ENCODE results near the gene SLC17A8. TPM values are rescaled to one million over a fixed set of nuclear protein-coding genes. Genes with fewer than 3 reads are reported as not detected.
A peak's percentile ranks its signal among the peaks of the same experiment; 100 is the strongest.

Gene SLC17A8
- total and polyA plus RNA-seq, 4 donors: 0.08 to 3.9 (median 0.24) TPM

- Histone ChIP-seq H3K4me3 (ENCODE audit: low read depth in 1 of 3, low read length in 3 of 3) (no peak overlapping the region), H3K9me3 (ENCODE audit: control insufficient read depth in 4 of 4, low read length in 3 of 4) (no peaks in the 10 kb centered on the region), H3K4me1 (ENCODE audit: control insufficient read depth in 4 of 4, insufficient read depth in 4 of 4, low read length in 3 of 4) (peaks cover 0 to 4% (median 2%) of the 10 kb centered on the region in 4 donors), H3K9ac (ENCODE audit: low read depth in 1 of 2, low read length in 2 of 2) (no peak overlapping the region), H3K27me3 (ENCODE audit: control insufficient read depth in 4 of 4, insufficient read depth in 4 of 4, low read length in 3 of 4) (no peaks in the 10 kb centered on the region), H3K36me3 (ENCODE audit: control insufficient read depth in 4 of 4, insufficient read depth in 3 of 4, low read depth in 1 of 4, low read length in 3 of 4) (no peaks in the 10 kb centered on the region), H3K27ac (ENCODE audit: low read depth in 1 of 2, low read length in 2 of 2) (no peak overlapping the region)
- TF ChIP-seq RXRA (IDR thresholded peaks at IDR 0.05): peak; percentile 12 to 24
- no peak for TF ChIP-seq FOXA2 (IDR thresholded peaks at IDR 0.05)
- TF ChIP-seq CTCF (IDR thresholded peaks at IDR 0.05; ENCODE audit: low read depth, low read length, missing input control): peak; percentile 69
- TF ChIP-seq RAD21 (IDR thresholded peaks at IDR 0.05): peak; percentile 93 to 95
- no peak for TF ChIP-seq REST (IDR thresholded peaks at IDR 0.05)
- no peak for TF ChIP-seq HNF4A (conservative IDR thresholded peaks at IDR 0.05)
- no peak for DNase-seq (ENCODE audit: low spot score)
- WGBS: 21% methylated on average over 2 of the region's 2 CpGs
These were observed 35.0 kb downstream of the SLC17A8 start for GRCh38 chr12:100391856-100392255.

GRCh38 chr12:100393200-100393599, 36.3 kb downstream of the SLC17A8 start:
- Histone ChIP-seq H3K36me3 (ENCODE audit: control insufficient read depth in 4 of 4, insufficient read depth in 3 of 4, low read depth in 1 of 4, low read length in 3 of 4) (no peaks in the 10 kb centered on the region), H3K9ac (ENCODE audit: low read depth in 1 of 2, low read length in 2 of 2) (no peak overlapping the region), H3K27me3 (ENCODE audit: control insufficient read depth in 4 of 4, insufficient read depth in 4 of 4, low read length in 3 of 4) (no peaks in the 10 kb centered on the region), H3K27ac (ENCODE audit: low read depth in 1 of 2, low read length in 2 of 2) (no peak overlapping the region), H3K4me1 (ENCODE audit: control insufficient read depth in 4 of 4, insufficient read depth in 4 of 4, low read length in 3 of 4) (peaks cover 0 to 4% (median 2%) of the 10 kb centered on the region in 4 donors), H3K4me3 (ENCODE audit: low read depth in 1 of 3, low read length in 3 of 3) (no peak overlapping the region), H3K9me3 (ENCODE audit: control insufficient read depth in 4 of 4, low read length in 3 of 4) (no peaks in the 10 kb centered on the region)
- TF ChIP-seq REST (IDR thresholded peaks at IDR 0.05) (no peak), EGR1 (IDR thresholded peaks at IDR 0.05; ENCODE audit: low read depth in 2 of 2) (no peak), CTCF (IDR thresholded peaks at IDR 0.05; ENCODE audit: low read depth, low read length, missing input control) (no peak), RAD21 (IDR thresholded peaks at IDR 0.05) (no peak), JUND (IDR thresholded peaks at IDR 0.05) (no peak), ZBTB33 (IDR thresholded peaks at IDR 0.05) (no peak), HNF4A (conservative IDR thresholded peaks at IDR 0.05) (no peak), RXRA (IDR thresholded peaks at IDR 0.05) (no peak), ATF3 (IDR thresholded peaks at IDR 0.05) (no peak)
- no peak for DNase-seq (ENCODE audit: low spot score)
- 95% methylated on average over 6 of the region's 6 CpGs for WGBS

All from liver (tissue), 9 donors.